GM12891 (cell line): Measurements from ENCODE around the gene DNAJC13.

Experiments
- PAX5 ChIP-seq: IDR thresholded peaks from 2 replicates; pipeline ENCODE4 v1.6.1; 2011; ENCODE audit warnings: low read length, moderate library complexity, mild to moderate bottlenecking; ENCODE audit not compliant: insufficient read depth, severe bottlenecking
- POLR2A ChIP-seq: IDR thresholded peaks from 2 replicates; pipeline ENCODE4 v1.6.1; 2011; ENCODE audit warnings: low read depth, low read length, control low read depth
- POLR2AphosphoS5 ChIP-seq: IDR thresholded peaks from 2 replicates; pipeline ENCODE4 v1.6.1; 2011; ENCODE audit warnings: low read depth, low read length, control low read depth
- SPI1 ChIP-seq: IDR thresholded peaks from 2 replicates; pipeline ENCODE4 v1.6.1; 2011; ENCODE audit warnings: low read depth, low read length, control low read depth
- TAF1 ChIP-seq: IDR thresholded peaks from 2 replicates; pipeline ENCODE4 v1.6.1; 2011; ENCODE audit warnings: low read depth, low read length, control low read depth

GRCh38 chr3:132416807-132417694 is at the start of gene DNAJC13:
- peak; percentile 66; the same call in 1 of the 2 replicates for TF ChIP-seq TAF1
- no peak for TF ChIP-seq POLR2AphosphoS5
- no peak for TF ChIP-seq PAX5
- no peak; the same call in 1 of the 2 replicates for TF ChIP-seq POLR2A
- peak; percentile 80 for TF ChIP-seq SPI1
